Measurements from ENCODE around the gene DOLPP1. TPM values are rescaled to one million over a fixed set of nuclear protein-coding genes. Genes with fewer than 3 reads are reported as not detected.
A peak's percentile ranks its signal among the peaks of the same experiment; 100 is the strongest.

Gene DOLPP1
- total RNA-seq, 1 experiment from 2014 or later, result 32.7 TPM

- no peak for TF ChIP-seq E2F5 (CRISPR knock-in tag; IDR thresholded peaks at IDR 0.05)
- TF ChIP-seq MLX (CRISPR knock-in tag; IDR thresholded peaks at IDR 0.05), result no peak
- 0 out of 2 replicates have a peak, but pooled peaks have one; percentile 69 for TF ChIP-seq TEAD1 (CRISPR knock-in tag; IDR thresholded peaks at IDR 0.05)
- peak; percentile 56; the same call in 1 of the 2 replicates for TF ChIP-seq FOXP1 (CRISPR knock-in tag; IDR thresholded peaks at IDR 0.05; ENCODE audit: borderline replicate concordance)
- no peak for TF ChIP-seq ZBTB21 (CRISPR knock-in tag; IDR thresholded peaks at IDR 0.05; ENCODE audit: borderline replicate concordance)
- TF ChIP-seq KAT7 (CRISPR knock-in tag; IDR thresholded peaks at IDR 0.05; ENCODE audit: borderline replicate concordance), result 0 out of 2 replicates have a peak, but pooled peaks have one; percentile 30
- TF ChIP-seq MYBL2 (CRISPR knock-in tag; IDR thresholded peaks at IDR 0.05), result no peak
- no peak for TF ChIP-seq IRF2 (CRISPR knock-in tag; IDR thresholded peaks at IDR 0.05; ENCODE audit: borderline replicate concordance, low read depth)
- TF ChIP-seq TEAD4 (CRISPR knock-in tag; IDR thresholded peaks at IDR 0.05), result no peak
- no peak; the same call in 1 of the 2 replicates for TF ChIP-seq GABPB1 (CRISPR knock-in tag; IDR thresholded peaks at IDR 0.05)
- TF ChIP-seq CREM (CRISPR knock-in tag; IDR thresholded peaks at IDR 0.05), result no peak
- TF ChIP-seq ZNF425 (CRISPR knock-in tag; conservative IDR thresholded peaks at IDR 0.05), result no peak
- 0 out of 2 replicates have a peak, but pooled peaks have one; percentile 61 for TF ChIP-seq HMGXB4 (CRISPR knock-in tag; IDR thresholded peaks at IDR 0.05)
- TF ChIP-seq OVOL2 (CRISPR knock-in tag; IDR thresholded peaks at IDR 0.05; ENCODE audit: borderline replicate concordance), result no peak
- peak; percentile 72; the same call in 1 of the 2 replicates for TF ChIP-seq ETV6 (CRISPR knock-in tag; IDR thresholded peaks at IDR 0.05)
- TF ChIP-seq FOXP4 (CRISPR knock-in tag; IDR thresholded peaks at IDR 0.05), result peak; percentile 87
- TF ChIP-seq ZNF138 (CRISPR knock-in tag; conservative IDR thresholded peaks at IDR 0.05), result no peak
- TF ChIP-seq ZSCAN18 (CRISPR knock-in tag; IDR thresholded peaks at IDR 0.05), result no peak
- no peak for TF ChIP-seq ZNF219 (CRISPR knock-in tag; IDR thresholded peaks at IDR 0.05; ENCODE audit: borderline replicate concordance)
- TF ChIP-seq RORB (CRISPR knock-in tag; IDR thresholded peaks at IDR 0.05), result no peak
- TF ChIP-seq AFF4 (CRISPR knock-in tag; IDR thresholded peaks at IDR 0.05; ENCODE audit: borderline replicate concordance), result no peak
- TF ChIP-seq JUN (CRISPR knock-in tag; IDR thresholded peaks at IDR 0.05), result no peak
- TF ChIP-seq ESRRA (CRISPR knock-in tag; IDR thresholded peaks at IDR 0.05; ENCODE audit: borderline replicate concordance), result no peak; the same call in 1 of the 2 replicates
- no peak for TF ChIP-seq HMGA2 (CRISPR knock-in tag; IDR thresholded peaks at IDR 0.05)
- TF ChIP-seq RELA (CRISPR knock-in tag; IDR thresholded peaks at IDR 0.05; ENCODE audit: borderline replicate concordance), result no peak
- no peak for TF ChIP-seq GTF2I (CRISPR knock-in tag; conservative IDR thresholded peaks at IDR 0.05)
- no peak for TF ChIP-seq TCF7 (CRISPR knock-in tag; IDR thresholded peaks at IDR 0.05; ENCODE audit: low read depth)
Observed at GRCh38 chr9:129036241-129036922, 44.5 kb upstream of the DOLPP1 start, which contains the start of gene MIGA2 (continued).

All from WTC11 (cell line).